GM12878 (cell line): ENCODE results near the gene WNT8A. TPM values are rescaled to one million over a fixed set of nuclear protein-coding genes. Genes with fewer than 3 reads are reported as not detected.

ENCODE experiments used
- ATAC-seq: fragments of 200-7000 bp; cut with Tn5 transposase; 3 replicates; pipeline ENCODE4 v1.9.1; 2020; ENCODE audit warnings: mild to moderate bottlenecking, moderate library complexity
- BruUV-seq: library from RNA; stranded (reverse); fragments of 400-500 nt; replicated peaks from 2 replicates; lab custom pipeline; 2021; lab: Mats Ljungman, UMichigan
- CTCF ChIA-PET: fragments of 300-600 bp; sonication (Branson Sonifier 250); formaldehyde crosslinking; extraction: SDS; loops from one replicate; lab custom pipeline; 2021; ENCODE audit warnings: inconsistent platforms; lab: Yijun Ruan, JAX
- POLR2A ChIA-PET: fragments of 350-600 bp; formaldehyde crosslinking; extraction: SDS; loops from one replicate; lab custom pipeline; 2021; ENCODE audit warnings: inconsistent platforms; lab: Charles Lee
- RAD21 ChIA-PET: fragments of 300-600 bp; sonication (Branson Sonifier 250); formaldehyde crosslinking; loops from one replicate; lab custom pipeline; 2023; ENCODE audit warnings: antibody characterized with exemption; ENCODE audit not compliant: unreplicated experiment; lab: Charles Lee
- SMC1A ChIA-PET: fragments of 300-600 bp; sonication (Branson Sonifier 250); formaldehyde crosslinking; loops from one replicate; lab custom pipeline; 2023; ENCODE audit not compliant: unreplicated experiment, uncharacterized antibody; lab: Charles Lee
- DNase-seq: peaks from one replicate; pipeline ENCODE4 v3.0.0-alpha.2; 2011; ENCODE audit warnings: low read depth, low spot score
- FAIRE-seq: peaks from 3 replicates; lab custom pipeline; 2011; peaks lifted over from hg19 to GRCh38; lab: Jason Lieb, UNC
- H2AFZ ChIP-seq: 2 replicates; pipeline ENCODE4 v1.6.0; 2011; ENCODE audit warnings: low read depth, low read length, control low read depth; ENCODE audit not compliant: control insufficient read depth
- H3K27ac ChIP-seq: 2 replicates; pipeline ENCODE4 v1.5.1; 2011; ENCODE audit warnings: control low read depth; ENCODE audit not compliant: control insufficient read depth, insufficient read depth
- H3K27me3 ChIP-seq, 2 experiments: replicated peaks in 1 of 2; 2 replicates each; pipeline versions ENCODE4 v1.6.0 to v1.6.1; 2011; ENCODE audit warnings: low read length in 1 of 2; ENCODE audit not compliant: control insufficient read depth in 2 of 2, insufficient read depth in 2 of 2
- H3K36me3 ChIP-seq, 2 experiments: 2 replicates each; pipeline ENCODE4 v1.5.1; 2011; ENCODE audit warnings: low read length in 1 of 2; ENCODE audit not compliant: control insufficient read depth in 2 of 2, insufficient read depth in 2 of 2
- H3K4me1 ChIP-seq: 2 replicates; pipeline ENCODE4 v1.6.1; 2011; ENCODE audit warnings: mild to moderate bottlenecking, low read length, moderate library complexity, mixed read lengths; ENCODE audit not compliant: control insufficient read depth, insufficient read depth
- H3K4me2 ChIP-seq: 2 replicates; pipeline ENCODE4 v1.6.0; 2011; ENCODE audit warnings: control low read depth; ENCODE audit not compliant: control insufficient read depth, insufficient read depth
- H3K4me3 ChIP-seq: fragments of 200-600 bp; sonication (generic); 2 replicates; pipeline ENCODE4 v1.5.1; 2016
- H3K79me2 ChIP-seq: 2 replicates; pipeline ENCODE4 v1.6.0; 2011; ENCODE audit warnings: low read length; ENCODE audit not compliant: control insufficient read depth, insufficient read depth
- H3K9ac ChIP-seq: 2 replicates; pipeline ENCODE4 v1.8.0; 2011; ENCODE audit warnings: low read length, control low read depth, mixed read lengths; ENCODE audit not compliant: control insufficient read depth, insufficient read depth
- H3K9me3 ChIP-seq: replicated peaks from 3 replicates; pipeline ENCODE4 v1.5.1; 2011; ENCODE audit warnings: mild to moderate bottlenecking, low read length; ENCODE audit not compliant: control insufficient read depth, insufficient read depth
- H4K20me1 ChIP-seq: 2 replicates; pipeline ENCODE4 v1.6.0; 2011; ENCODE audit not compliant: control insufficient read depth, insufficient read depth
- CREB1 ChIP-seq: IDR thresholded peaks from 2 replicates; pipeline ENCODE4 v1.6.1; 2012; ENCODE audit warnings: low read depth, mild to moderate bottlenecking, inconsistent platforms
- HDGF ChIP-seq: fragments of 450-650 bp; IDR thresholded peaks from 2 replicates; pipeline ENCODE4 v1.6.1; 2016; ENCODE audit warnings: antibody characterized with exemption
- IKZF1 ChIP-seq: fragments of 450-650 bp; conservative IDR thresholded peaks from 2 replicates; pipeline ENCODE4 v1.6.1; 2017; ENCODE audit warnings: antibody characterized with exemption, mild to moderate bottlenecking
- POU2F2 ChIP-seq: IDR thresholded peaks from 3 replicates; pipeline ENCODE4 v1.6.1; 2011; ENCODE audit warnings: low read depth, mild to moderate bottlenecking, low read length, borderline replicate concordance
- SREBF2 ChIP-seq: IDR thresholded peaks from 2 replicates; pipeline ENCODE4 v1.6.1; 2012; ENCODE audit warnings: mild to moderate bottlenecking, low read length
- ZBED1 ChIP-seq: IDR thresholded peaks from 2 replicates; pipeline ENCODE4 v1.6.1; 2016; ENCODE audit warnings: borderline replicate concordance
- ZNF207 ChIP-seq: fragments of 450-650 bp; IDR thresholded peaks from 2 replicates; pipeline ENCODE4 v1.6.1; 2014; ENCODE audit warnings: antibody characterized with exemption, mild to moderate bottlenecking, borderline replicate concordance
- ZNF217 ChIP-seq: fragments of 450-650 bp; IDR thresholded peaks from 2 replicates; pipeline ENCODE4 v1.6.1; 2017; ENCODE audit warnings: antibody characterized with exemption, mild to moderate bottlenecking
- WGBS: methylation state at CpG from one replicate; pipeline ENCODE4 v1.1.6; 2016; ENCODE audit warnings: low lambda C conversion rate; ENCODE audit not compliant: insufficient replicate concordance, insufficient coverage; ENCODE audit errors: missing lambda C conversion rate; 5-methylcytosine and 5-hydroxymethylcytosine counted together
- in situ Hi-C: fragments of 300-500 bp; cut with MboI; formaldehyde crosslinking; loops from 9 replicates; pipeline ENCODE4 v1.14.3; 2018; ENCODE audit warnings: mixed read lengths
- intact Hi-C: fragments of 100-400 bp; cut with micrococcal nuclease; formaldehyde crosslinking; loops from one replicate; pipeline ENCODE4 v1.14.2; 2022; ENCODE audit not compliant: unreplicated experiment
- polyA plus RNA-seq, 11 experiments: library from polyadenylated mRNA; depleted of rRNA in 4 of 11; unstranded in 6 of 11; stranded (reverse) in 5 of 11; fragments of >200 nt; fragmentation: Nextera tagmentation in 4 of 11; fragmentation: Illumina TruSeq in 1 of 11; extraction: Ambion mirVana in 4 of 11; extraction: Trizol in 1 of 11; gene quantifications; 1 replicate in 1 of 11; 2 replicates in 10 of 11; pipeline versions ENCODE4 v1.2.1 to v1.2.3, GENCODE V29; 2011 to 2016; ENCODE audit warnings: inconsistent platforms in 2 of 11, missing spikeins in 2 of 11, low read depth in 1 of 11
- total RNA-seq, 4 experiments: library from RNA; depleted of rRNA in 3 of 4; stranded (reverse); fragments of >200 nt in 3 of 4; fragmentation: Illumina TruSeq in 1 of 4; extraction: Trizol in 1 of 4; gene quantifications; 2 replicates each; pipeline versions ENCODE4 v1.2.1 to v1.2.3, GENCODE V29; 2013 to 2021
- TF ChIP-seq, protein P1 (sequence below): IDR thresholded peaks from 2 replicates; pipeline ENCODE4 v1.6.1; 2012; ENCODE audit warnings: low read depth, low read length, improper control_type of control experiment
- TF ChIP-seq, protein P2 (sequence below): IDR thresholded peaks from 2 replicates; pipeline ENCODE4 v1.6.1; 2011; ENCODE audit warnings: borderline replicate concordance, low read depth, mild to moderate bottlenecking, moderate library complexity, mixed read lengths, low read length; ENCODE audit not compliant: insufficient read depth; ENCODE audit errors: extremely low read length

WNT8A gene
- total and polyA plus RNA-seq, 10 of the 15 experiments (the other 5 are each of a cell fraction or from before 2014, with no cell fraction given): not detected

DNA sequence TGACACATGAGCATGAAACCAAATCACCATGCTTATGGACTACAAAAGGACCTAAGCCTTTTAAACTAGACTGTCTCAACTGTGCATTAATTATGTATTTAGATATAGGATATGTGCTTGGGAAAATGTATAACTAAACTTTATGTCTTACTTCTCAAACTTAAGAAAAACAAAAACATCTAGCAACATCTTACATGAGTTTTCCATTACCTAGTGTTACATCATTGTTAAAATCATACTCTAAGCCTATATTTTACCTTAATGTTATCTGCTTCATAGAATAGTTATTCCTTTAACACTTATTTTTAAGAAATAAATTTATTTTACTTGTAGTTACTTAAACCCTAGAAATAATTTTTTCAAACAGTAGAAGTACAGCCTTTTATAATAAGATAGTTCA lies 31.4 kb downstream of the WNT8A start:
- no TSS peak for BruUV-seq
- H3K4me3 ChIP-seq: no peak overlapping the region
- H3K9me3 ChIP-seq: no peaks in the 10 kb centered on the region
- FAIRE-seq (no peak), DNase-seq (no peak), ATAC-seq (no peak)
- no peaks in the 10 kb centered on the region for H3K27me3 ChIP-seq
- no peak overlapping the region for H3K27ac ChIP-seq
- H3K4me2 ChIP-seq: no peak overlapping the region
- ChIA-PET POLR2A (no interaction called here), SMC1A (no interaction called here), CTCF (interaction anchor here (2.0 kb wide), 1 partner anchor 13 kb away, joined by 4 read pairs; no protein-coding TSS in a partner anchor), RAD21 (no interaction called here)
- no peak overlapping the region for H2AFZ ChIP-seq
- H3K79me2 ChIP-seq: no peaks in the 10 kb centered on the region
- in situ Hi-C loops: no loop called here
- H3K36me3 ChIP-seq: no peaks in the 10 kb centered on the region
- intact Hi-C loops: no loop called here
- no peaks in the 10 kb centered on the region for H3K4me1 ChIP-seq
- TF ChIP-seq ZNF207 (no peak), ZNF217 (no peak), SREBF2 (no peak)
- no peak overlapping the region for H3K9ac ChIP-seq
- H4K20me1 ChIP-seq: no peaks in the 10 kb centered on the region

DNA sequence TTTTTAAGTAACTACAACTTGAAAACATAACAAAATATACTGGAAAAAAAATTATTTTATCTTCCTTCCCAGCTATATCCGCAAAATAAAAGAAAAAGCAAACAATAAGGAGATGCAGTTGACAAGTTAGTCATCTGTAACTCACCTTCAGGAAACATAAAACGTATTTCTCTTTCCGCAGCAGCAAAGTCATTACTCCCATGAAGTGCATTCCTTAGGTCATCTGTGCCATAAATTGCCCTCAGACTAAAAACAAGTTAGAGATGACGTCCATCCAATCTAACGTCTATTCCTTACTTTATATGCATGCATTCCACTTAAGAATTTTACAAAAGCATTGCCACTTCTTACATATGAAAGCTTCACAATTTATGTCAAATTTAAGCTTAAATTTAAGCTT lies 44.5 kb downstream of the WNT8A start:
- no peaks in the 10 kb centered on the region for H3K4me1 ChIP-seq
- no TSS peak for BruUV-seq
- CTCF ChIA-PET: interaction anchor here (0.9 to 13.8 kb wide), 7 partner anchors 12 to 95 kb away, joined by 3 to 243 read pairs (median 4); partner anchors contain the start of gene WNT8A
- ATAC-seq (no peak), DNase-seq (no peak), FAIRE-seq (no peak)
- H3K4me2 ChIP-seq: no peak overlapping the region
- no peaks in the 10 kb centered on the region for H4K20me1 ChIP-seq
- in situ Hi-C loops: no loop called here
- H3K36me3 ChIP-seq: no peaks in the 10 kb centered on the region
- WGBS: 31% methylated on average over 5 of the region's 5 CpGs
- no peak overlapping the region for H3K27ac ChIP-seq
- no peak overlapping the region for H2AFZ ChIP-seq
- TF ChIP-seq HDGF (no peak), CREB1 (no peak), ZBED1 (no peak), IKZF1 (no peak), POU2F2 (no peak)
- TF ChIP-seq, protein P1, sequence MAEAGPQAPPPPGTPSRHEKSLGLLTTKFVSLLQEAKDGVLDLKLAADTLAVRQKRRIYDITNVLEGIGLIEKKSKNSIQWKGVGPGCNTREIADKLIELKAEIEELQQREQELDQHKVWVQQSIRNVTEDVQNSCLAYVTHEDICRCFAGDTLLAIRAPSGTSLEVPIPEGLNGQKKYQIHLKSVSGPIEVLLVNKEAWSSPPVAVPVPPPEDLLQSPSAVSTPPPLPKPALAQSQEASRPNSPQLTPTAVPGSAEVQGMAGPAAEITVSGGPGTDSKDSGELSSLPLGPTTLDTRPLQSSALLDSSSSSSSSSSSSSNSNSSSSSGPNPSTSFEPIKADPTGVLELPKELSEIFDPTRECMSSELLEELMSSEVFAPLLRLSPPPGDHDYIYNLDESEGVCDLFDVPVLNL: no peak
- TF ChIP-seq, protein P2, sequence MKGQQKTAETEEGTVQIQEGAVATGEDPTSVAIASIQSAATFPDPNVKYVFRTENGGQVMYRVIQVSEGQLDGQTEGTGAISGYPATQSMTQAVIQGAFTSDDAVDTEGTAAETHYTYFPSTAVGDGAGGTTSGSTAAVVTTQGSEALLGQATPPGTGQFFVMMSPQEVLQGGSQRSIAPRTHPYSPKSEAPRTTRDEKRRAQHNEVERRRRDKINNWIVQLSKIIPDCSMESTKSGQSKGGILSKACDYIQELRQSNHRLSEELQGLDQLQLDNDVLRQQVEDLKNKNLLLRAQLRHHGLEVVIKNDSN: no peak
- TF ChIP-seq, all 136 proteins: peak for 0
- Histone ChIP-seq H3K9ac (no peak overlapping the region), H3K9me3 (no peaks in the 10 kb centered on the region), H3K27me3 (no peaks in the 10 kb centered on the region), H3K4me3 (no peak overlapping the region), H3K79me2 (no peaks in the 10 kb centered on the region)
- ChIA-PET SMC1A (interaction anchor here (0.6 to 2.9 kb wide), 5 partner anchors 25 to 161 kb away, joined by 3 to 16 read pairs (median 5); no protein-coding TSS in a partner anchor), POLR2A (no interaction called here), RAD21 (interaction anchor here (1.3 to 2.8 kb wide), 2 partner anchors 47 to 51 kb away, joined by 3 to 9 read pairs; no protein-coding TSS in a partner anchor)
- intact Hi-C loops: no loop called here
